CD4-positive, alpha-beta T cell treated with Interferon alpha-2 for 1 hour (primary cell): ENCODE measurements around the gene KDM3A.

ENCODE experiments used
- DNase-seq, 2 donors: peaks; one replicate each; pipeline ENCODE4 v3.0.0-alpha.2; 2020 to 2022

Gene KDM3A, protein sequence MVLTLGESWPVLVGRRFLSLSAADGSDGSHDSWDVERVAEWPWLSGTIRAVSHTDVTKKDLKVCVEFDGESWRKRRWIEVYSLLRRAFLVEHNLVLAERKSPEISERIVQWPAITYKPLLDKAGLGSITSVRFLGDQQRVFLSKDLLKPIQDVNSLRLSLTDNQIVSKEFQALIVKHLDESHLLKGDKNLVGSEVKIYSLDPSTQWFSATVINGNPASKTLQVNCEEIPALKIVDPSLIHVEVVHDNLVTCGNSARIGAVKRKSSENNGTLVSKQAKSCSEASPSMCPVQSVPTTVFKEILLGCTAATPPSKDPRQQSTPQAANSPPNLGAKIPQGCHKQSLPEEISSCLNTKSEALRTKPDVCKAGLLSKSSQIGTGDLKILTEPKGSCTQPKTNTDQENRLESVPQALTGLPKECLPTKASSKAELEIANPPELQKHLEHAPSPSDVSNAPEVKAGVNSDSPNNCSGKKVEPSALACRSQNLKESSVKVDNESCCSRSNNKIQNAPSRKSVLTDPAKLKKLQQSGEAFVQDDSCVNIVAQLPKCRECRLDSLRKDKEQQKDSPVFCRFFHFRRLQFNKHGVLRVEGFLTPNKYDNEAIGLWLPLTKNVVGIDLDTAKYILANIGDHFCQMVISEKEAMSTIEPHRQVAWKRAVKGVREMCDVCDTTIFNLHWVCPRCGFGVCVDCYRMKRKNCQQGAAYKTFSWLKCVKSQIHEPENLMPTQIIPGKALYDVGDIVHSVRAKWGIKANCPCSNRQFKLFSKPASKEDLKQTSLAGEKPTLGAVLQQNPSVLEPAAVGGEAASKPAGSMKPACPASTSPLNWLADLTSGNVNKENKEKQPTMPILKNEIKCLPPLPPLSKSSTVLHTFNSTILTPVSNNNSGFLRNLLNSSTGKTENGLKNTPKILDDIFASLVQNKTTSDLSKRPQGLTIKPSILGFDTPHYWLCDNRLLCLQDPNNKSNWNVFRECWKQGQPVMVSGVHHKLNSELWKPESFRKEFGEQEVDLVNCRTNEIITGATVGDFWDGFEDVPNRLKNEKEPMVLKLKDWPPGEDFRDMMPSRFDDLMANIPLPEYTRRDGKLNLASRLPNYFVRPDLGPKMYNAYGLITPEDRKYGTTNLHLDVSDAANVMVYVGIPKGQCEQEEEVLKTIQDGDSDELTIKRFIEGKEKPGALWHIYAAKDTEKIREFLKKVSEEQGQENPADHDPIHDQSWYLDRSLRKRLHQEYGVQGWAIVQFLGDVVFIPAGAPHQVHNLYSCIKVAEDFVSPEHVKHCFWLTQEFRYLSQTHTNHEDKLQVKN (N-terminal part only)

DNA sequence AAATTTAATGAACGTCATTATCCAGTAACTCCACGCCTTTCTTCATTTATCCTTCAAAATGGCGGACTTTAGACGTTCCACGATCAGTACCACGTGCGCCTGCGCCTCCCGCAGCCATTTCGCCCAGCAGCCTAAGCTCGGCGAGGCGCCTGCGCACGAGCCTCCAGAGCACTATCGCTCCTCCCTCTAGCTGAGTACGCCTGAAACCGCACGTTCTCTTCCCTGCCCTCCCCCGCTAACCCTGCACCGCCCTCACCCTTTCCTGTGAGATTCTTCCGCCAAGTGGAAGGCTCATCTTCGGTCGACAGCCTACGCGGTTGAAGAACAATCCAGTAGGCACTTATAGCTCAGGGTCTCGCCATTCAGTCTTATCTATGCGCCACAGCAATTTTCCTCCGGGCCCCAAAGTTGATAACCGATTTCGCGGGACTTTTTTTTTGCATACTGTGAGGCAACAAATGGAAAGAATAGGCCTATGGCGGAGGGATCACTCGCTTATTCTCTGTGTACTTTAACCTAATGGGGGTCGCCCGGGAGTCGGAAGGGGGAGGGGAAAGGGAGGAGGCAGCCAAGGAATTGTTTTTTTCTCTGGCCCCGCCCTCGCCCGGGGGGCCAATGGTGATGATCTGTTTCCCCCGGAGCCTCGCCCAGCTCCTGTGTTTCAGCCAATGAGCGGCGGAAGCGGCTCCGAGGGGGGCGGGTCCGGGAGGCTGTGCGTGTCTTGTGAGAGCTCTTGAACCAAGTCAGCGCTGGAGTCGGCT is at the start of gene KDM3A:
TSS of gene KDM3A (plus strand) at position 741 of the 761 bp plus-strand sequence. CDS start 677 bp downstream, outside the sequence.
- DNase-seq, result peak; percentile 99

DNA sequence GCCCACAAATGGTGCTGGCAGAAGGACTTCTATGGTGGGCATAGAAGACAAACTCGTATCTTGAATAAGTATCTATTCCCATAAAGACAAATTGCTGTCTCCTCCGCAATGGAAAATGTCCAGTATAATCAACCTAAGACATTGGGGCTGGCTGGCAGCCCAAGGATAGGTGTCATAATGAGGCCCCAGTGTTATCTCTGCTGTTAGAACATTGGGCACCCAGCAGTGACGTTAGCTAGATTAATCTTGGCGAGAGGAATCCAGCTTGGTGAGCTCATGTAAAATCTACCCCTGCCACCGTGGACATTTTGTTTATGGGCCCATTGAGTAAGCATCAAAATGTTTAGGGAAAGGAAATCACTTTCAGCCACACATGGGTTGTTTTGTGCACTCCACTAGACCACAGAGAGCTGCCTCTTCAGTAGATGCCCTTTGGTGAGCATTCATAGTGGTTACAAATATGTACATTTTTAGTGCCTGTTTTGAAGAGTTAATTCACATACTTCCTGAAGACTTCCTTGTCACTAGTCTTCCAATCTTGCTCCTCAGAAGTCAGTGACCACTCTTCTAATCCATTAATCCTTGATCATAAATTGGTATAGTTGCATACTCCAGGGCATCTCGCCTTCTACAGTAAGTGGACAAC is 48.2 kb upstream of the KDM3A start:
- DNase-seq, result no peak

DNA sequence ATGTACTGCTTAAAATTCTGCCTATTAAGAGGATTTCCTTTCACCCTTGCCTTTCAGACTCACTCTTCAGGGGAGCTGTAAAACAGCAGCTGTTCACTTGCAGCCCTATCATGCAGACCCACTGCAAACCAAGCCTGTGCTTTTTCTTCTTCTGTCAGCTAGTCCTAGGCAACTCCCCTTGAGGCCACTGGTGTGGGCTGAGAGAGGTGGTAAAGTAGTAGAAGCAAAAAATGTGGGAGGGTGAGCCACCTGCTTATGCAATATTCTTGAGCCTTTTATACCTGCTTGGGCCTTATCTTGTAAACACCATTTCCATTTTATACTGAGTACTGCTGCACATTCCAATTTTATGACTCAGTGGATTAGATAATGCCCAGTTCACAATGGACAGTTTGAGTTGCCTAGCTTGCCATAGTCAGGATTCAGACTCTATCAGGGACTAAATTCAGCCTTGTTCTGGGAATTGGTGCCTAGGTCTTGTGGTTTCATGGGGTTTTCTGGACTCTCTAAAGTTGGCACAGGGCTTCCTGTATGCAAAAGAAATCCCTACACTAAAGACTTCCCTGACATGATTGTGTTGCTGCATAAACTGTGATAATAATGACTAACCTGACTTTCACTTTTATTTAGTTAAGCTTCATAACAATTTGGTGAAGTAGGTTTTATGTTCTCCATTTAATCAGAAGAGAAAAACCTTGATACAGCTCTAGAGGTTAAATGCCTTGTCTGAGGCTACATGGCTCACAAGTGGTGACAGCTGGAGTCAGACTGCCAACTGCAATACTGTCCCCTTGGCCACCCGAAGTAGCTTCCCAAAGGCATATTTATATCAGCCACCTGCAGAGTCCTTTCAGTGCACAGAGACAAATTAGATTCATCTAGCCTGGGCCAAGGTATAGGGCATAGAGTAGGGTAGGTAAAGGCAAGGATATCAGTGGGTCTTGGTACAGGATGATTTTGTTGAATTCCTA is 47.4 kb upstream of the KDM3A start:
- DNase-seq, result no peak

DNA sequence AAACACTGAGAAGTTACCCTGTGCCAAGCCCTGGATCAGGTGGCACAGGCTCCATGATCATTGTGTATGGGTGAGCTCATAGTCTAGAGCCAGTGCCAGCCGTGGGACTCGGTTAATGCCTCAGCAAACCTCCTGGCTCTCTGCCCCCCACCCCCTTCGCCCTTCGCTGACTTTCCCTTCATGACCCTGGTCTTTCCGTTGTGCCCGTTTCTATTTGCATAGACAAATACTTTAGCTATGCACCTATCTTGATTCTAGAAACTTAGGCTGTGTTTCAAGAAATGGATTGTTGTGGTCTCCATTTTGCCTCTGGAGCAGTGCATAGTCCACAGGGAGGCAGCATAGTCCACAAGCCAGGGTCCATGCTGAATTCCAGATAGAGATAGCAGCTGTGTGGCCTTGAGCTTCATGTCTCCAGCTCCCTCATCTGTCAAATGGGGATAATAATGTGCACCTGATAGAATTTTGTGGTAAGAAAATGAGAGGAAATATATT is 44.8 kb upstream of the KDM3A start:
- peak in 1 of 2 donors; percentile 18 for DNase-seq

DNA sequence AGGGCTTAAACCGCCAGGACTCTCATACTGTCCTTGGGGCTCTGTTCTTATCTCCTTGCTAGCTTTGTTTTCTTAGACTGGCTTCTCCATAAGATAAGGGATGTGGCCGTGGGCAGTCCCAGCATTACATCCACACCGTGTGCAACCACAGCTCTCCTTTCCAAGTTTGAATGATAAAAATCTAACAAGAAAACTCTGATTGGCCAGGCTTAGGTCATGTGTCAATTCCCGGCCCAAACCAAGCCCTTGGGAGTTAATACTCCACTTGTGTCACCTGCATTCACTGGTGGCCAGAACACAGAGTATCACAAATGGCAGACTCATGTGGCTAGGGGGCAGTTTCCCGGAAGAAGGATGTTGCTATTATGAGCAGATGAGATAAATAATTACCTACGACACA is 43.2 kb upstream of the KDM3A start:
- DNase-seq, result no peak

DNA sequence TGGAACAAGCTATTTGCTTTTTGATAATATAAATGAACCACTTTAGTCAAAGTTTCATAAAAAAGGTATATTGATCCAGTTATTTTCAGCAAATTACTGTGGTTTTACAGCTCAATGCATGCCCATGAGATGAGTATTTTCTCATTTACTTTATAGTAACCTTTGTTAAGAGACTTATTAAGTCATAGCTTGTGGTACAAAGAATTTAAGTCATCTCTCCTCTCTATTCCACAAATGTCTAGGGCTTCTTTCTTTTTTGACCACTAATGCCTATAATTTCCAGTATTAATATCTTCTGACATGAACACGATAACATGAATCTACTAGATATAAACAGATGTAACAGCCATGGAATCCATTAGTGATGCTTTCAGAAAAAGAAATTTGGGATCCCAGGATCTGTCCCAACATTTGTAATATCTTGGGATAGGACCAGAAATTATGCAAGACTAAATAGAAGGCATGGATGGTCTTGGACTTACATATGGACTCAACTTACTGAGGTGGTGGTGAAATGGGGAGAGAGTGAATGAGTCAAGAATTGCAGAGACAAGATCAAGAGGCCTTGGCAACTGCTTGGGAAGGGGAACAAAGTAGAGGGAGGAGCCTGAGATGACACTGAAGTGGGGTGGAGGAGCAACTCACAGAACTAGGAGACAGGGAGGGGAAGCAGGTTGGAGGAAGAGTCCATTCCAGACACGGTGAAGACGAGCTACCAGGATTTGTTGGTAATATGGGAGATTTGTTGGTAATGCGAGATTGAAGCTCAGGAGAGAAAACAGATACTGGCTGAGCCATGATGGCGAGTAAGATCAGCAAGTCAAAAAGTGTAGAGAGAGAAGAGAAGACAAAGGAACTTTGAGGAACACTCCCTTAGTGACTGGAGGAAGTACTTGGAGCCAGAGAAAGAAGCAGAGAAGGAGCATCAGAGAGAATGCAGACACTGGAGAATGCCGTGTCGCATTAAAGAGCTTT is 42.4 kb upstream of the KDM3A start:
- no peak for DNase-seq

DNA sequence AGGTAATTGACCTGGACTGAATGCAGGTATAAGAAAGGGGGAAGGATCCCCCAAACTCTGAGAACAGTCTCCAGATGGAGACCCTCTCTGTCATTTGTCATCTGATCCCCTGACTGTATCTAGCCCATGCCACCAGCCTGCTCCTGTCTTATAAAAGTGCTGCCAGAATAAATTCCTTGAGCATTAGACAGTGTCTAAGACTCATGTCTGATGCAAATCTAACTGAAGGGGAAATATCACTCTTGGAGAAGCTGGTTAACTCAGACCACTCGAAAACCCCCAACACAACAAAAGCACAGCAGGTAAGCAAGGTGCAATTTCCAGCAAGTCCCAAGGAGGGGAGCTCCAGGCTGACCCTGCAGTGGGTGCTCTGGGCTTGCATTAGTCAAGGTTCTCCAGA is 40.9 kb upstream of the KDM3A start:
- no peak for DNase-seq

DNA sequence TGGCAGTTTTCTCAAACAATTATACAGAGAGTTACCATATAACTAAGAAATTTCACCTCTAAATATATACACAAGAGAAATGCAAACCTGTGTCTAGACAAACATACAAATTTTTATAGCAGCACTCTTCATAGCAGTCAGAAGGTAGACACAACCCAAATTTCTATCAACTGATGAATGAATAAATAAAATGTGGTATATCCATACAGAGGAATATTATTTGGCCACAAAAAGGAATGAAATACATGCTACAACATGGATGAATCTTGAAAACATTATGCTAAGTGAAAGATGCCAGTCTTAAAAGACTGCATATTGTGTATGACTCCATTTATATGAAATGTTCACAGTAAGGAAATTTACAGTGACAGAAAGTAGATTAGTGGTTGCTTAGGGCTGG is 30.6 kb upstream of the KDM3A start:
- DNase-seq, result no peak

DNA sequence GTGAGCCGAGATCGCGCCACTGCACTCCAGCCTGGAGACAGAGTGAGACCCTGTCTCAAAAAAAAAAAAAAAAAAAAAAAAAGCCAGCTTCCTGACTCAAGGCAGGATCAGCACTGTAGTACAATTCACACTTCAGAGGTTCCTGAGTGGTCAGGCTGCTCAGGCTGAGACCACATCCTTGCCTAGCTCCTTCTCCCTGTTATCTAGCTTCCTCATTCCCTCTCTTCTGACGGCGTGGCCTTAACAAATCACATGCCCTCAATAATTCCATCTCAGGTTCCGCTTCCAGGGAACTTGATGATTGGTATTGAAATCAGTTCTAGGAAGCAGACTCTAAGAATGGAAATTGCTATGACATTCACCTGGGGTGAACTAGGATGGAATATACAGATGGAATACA is 29.8 kb upstream of the KDM3A start:
- no peak for DNase-seq

DNA sequence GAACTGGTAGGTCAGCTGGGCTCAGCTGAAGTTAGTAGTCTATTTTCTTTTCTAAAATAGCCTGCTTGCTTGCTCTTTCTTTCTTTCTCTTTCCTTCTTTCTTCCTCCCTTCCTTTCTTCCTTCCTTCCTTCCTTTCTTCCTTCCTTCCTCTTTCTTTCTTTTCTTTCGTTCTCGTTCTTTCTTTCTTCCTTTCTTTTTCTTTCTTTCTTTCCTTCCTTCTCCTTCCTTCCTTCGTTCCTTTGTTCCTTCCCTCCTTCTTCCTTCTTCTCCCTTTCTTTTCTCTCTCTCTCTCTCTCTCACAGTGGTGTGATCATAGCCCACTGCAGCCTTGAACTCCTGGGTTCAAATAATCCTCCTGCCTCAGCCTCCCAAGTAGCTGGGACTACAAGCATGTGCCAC is 29.2 kb upstream of the KDM3A start:
- no peak for DNase-seq

DNA sequence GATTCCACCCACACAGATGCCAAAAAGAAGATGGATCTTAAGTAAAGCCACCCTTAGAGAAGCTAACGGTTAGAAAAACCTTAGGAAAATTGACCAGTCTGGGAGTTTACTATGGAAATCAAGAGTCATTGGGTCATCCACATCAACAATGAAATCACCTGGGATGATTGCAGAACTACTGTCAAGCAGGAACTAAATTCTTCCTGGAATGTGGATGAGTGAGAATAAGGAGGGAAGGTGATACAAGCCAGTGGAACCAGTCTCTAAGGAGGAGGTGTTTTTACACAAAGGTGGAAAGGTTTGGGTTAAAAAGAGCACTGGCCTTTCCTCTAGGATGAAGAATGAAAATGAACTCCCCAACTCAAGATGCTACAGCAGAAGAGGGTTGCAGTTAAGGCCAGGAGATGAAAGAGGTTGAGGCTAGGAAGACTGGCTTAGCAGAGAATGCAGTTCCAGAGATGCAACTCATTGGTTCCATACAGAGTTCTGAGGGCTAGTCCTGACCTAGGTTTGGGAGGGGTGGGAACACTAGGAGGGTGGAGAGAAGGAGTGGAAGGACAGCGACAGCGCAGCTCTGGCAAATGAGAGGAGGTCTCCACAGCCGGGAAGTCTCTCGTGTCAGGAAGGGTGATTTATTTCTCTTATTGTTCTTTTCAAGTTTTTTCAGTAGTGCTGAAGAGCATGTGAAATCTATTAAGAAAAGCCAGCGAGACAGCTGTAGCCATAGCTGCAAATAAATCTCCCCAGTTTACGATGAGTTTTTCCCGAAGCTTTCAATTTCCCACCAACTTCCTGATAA is 27.7 kb upstream of the KDM3A start:
- no peak for DNase-seq

DNA sequence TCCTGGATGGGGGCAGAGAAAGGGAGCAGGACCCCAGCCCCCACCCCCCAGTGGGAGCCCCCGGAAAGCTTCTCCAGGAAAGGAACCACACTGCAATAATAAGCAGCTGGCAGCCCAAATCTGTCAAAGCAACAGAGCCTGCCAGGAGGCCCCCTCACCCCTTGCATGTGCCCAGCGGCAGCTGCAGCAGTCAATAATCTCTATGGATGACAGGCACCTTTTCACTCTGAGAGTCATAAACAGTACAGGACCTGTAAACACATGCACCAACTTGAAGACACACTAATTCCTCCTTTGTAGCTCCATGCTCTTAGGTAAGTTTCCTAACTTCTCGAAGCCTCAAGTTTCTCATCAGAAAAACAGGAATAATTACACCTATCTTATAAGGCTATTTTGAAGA is 26.2 kb upstream of the KDM3A start:
- no peak for DNase-seq

DNA sequence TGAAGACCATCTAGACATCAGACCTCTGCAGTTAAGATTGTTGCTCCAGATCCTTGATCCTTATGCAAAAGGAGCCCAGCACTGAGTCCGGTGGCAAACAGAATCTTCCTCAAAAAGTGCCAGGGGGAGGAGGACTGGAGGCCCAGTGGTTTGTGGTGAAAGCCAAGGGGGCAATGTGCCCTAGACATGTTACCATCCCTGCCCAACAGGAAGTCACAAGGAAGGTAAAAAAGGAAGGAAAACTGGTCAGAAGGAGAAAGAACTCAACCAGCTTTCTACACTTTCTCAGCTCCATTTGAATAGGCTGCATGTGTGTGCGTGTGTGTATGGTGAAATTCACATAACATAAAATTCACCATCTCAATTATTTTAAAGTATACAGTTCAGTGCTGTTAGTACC is 25.0 kb upstream of the KDM3A start:
- no peak for DNase-seq

DNA sequence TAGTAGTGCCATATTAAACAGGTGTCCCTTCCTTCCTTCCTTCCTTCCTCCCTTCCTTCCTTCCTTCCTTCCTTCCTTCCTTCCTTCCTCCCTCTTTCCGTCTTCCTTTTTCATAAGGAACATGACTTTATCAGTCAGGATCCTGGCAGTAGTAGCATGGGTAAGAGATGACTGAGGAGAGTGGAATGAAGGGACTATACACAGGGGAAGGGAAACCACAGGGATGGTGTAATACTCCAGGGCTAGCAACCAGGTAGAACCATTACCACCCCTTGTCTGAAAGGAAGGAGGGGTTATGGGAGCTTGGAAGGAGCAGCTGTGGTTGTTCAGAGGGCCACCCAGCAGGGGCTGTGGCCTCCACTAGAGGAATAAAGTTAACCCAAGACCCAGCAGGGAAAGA is 23.2 kb upstream of the KDM3A start:
- no peak for DNase-seq

DNA sequence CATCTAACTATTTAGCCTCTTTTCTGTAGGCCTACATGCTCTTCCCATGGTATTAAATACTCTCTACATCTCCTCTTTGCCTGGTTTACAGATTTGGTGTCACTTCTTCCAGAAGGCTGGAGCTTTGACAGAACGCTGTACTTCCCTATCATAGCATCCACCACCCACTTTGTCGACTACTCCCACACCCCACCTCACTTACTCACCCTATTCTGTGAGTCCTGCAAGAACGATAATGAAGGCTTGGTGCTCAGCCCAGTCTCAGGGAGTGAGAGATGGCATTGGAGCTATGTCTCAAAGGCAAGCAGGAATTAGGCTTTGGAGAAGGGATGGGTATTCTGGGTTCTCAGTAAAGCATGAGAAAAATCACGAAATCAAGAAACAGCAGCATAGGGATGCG is 20.3 kb upstream of the KDM3A start:
- no peak for DNase-seq

DNA sequence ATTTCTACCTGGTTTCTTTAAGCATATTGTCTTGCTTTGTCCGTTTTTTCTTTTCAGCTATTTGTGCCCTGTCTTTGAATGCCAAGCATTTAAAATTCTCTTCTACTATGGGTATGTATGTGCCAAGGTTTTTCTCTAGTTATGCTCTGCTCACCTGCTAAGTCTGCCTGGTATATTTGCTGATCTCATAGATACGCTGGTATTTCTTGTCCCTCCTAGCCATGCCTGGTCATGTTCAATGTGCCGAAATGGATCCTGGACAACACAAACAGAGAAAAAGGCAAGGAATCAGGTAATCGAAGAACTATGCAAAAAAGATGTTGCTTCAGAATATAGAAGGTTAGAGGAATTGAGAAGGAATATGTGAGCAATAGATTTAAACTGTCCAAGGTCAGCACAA is 14.9 kb upstream of the KDM3A start:
- no peak for DNase-seq

DNA sequence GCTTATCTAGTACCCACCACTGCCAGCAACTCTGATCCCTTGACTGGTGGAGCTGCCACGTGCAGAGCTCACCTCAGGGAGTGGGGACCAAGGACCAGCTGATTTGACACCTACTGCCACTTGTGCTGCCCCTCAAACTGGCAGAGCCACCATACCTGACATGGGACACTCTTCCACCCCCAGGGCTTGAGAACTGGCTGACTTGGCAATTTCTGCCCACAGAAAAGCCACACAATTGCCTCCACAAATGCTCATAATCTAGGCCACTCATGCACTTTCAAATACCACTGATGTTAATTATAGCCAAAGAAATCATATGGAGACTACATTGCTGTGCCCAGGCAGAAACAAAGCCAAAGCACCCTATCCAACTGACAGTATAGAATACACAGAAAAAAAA is 11.8 kb upstream of the KDM3A start:
- DNase-seq, result no peak

DNA sequence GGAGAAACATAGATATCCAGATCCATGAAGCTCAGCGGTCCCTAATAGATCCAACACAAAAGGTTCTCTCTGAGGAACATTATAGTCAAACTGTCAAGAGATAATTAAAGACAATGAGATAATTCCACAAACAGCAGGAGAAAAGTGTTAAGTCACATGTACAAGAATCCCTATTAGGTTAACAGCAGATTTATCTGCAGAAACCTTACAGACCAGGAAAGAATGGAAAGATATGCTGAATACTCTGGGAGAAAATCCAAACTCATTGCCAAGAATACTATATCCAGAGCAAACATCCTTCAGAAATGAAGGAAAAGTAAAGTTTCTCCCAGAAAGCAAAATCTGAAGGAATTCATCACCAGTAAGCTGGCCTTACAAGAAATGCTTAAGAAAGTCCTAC is 10.8 kb upstream of the KDM3A start:
- no peak for DNase-seq
